ENCODE data around the gene DNAAF2.
A peak's percentile ranks its signal among the peaks of the same experiment; 100 is the strongest.
"Not testable (repeated sequence)": the region's sequence is repeated elsewhere in the genome, so short reads cannot be mapped to it uniquely, and the experiment has no call there.

DNAAF2 gene

GRCh38 chr14:49634547-49635334 lies at the start of gene DNAAF2:
Gene DNAAF2 (minus strand): TSS chr14:49635244. CDS start chr14:49635149, 95 bp downstream.
- peak in 1 of 2 experiments; percentile 57 for DNase-seq

GRCh38 chr14:49679271-49679670 lies 44.2 kb upstream of the DNAAF2 start:
- DNase-seq: no peak

GRCh38 chr14:49677643-49678042 lies 42.6 kb upstream of the DNAAF2 start:
- no peak for DNase-seq

GRCh38 chr14:49673586-49673985 lies 38.5 kb upstream of the DNAAF2 start:
- DNase-seq: no peak

GRCh38 chr14:49670475-49670874 lies 35.4 kb upstream of the DNAAF2 start:
- DNase-seq: no peak

GRCh38 chr14:49659526-49660455 lies 24.7 kb upstream of the DNAAF2 start:
- no peak for DNase-seq

- not testable (repeated sequence) for DNase-seq
These were observed 22.5 kb upstream of the DNAAF2 start for GRCh38 chr14:49657500-49657899.

GRCh38 chr14:49654511-49654910 lies 19.5 kb upstream of the DNAAF2 start:
- no peak for DNase-seq

GRCh38 chr14:49653508-49653907 lies 18.5 kb upstream of the DNAAF2 start:
- DNase-seq: no peak

GRCh38 chr14:49642163-49642562 lies 7.1 kb upstream of the DNAAF2 start:
- DNase-seq: no peak

GRCh38 chr14:49641697-49642129 lies 6.7 kb upstream of the DNAAF2 start:
- DNase-seq: no peak

- no peak for DNase-seq
These were observed 5.7 kb upstream of the DNAAF2 start for GRCh38 chr14:49640540-49641417.

- DNase-seq: no peak
These were observed 2.6 kb upstream of the DNAAF2 start for GRCh38 chr14:49637534-49638078.

- DNase-seq: no peak
These were observed 1.8 kb upstream of the DNAAF2 start for GRCh38 chr14:49636866-49637265.

GRCh38 chr14:49633640-49634546 lies 1.2 kb downstream of the DNAAF2 start:
- peak; percentile 92 to 95 for DNase-seq

GRCh38 chr14:49623941-49624839 lies 10.9 kb downstream of the DNAAF2 start:
- DNase-seq: no peak

- DNase-seq: no peak
These were observed 11.7 kb downstream of the DNAAF2 start for GRCh38 chr14:49623387-49623786.

- DNase-seq: no peak
These were observed 12.9 kb downstream of the DNAAF2 start for GRCh38 chr14:49622022-49622607.

GRCh38 chr14:49621114-49621881 lies 13.7 kb downstream of the DNAAF2 start:
- peak in 1 of 2 experiments; percentile 66 for DNase-seq
